GM12878 (cell line): ENCODE results near the gene GRK2. TPM values are rescaled to one million over a fixed set of nuclear protein-coding genes. Genes with fewer than 3 reads are reported as not detected.
A peak's percentile ranks its signal among the peaks of the same experiment; 100 is the strongest.

Experiments
- BACH1 ChIP-seq: fragments of 450-650 bp; IDR thresholded peaks from 2 replicates; pipeline ENCODE4 v1.6.1; 2017; ENCODE audit warnings: mild to moderate bottlenecking, borderline replicate concordance
- BHLHE40 ChIP-seq, 2 experiments: fragments of 450-650 bp in 1 of 2; IDR thresholded peaks; 2 replicates each; pipeline ENCODE4 v1.6.1; 2011 to 2017; ENCODE audit warnings: low read depth in 2 of 2, borderline replicate concordance in 1 of 2, improper control_type of control experiment in 1 of 2, low read length in 1 of 2, mild to moderate bottlenecking in 1 of 2
- CHD2 ChIP-seq: IDR thresholded peaks from 2 replicates; pipeline ENCODE4 v1.6.1; 2011; ENCODE audit warnings: low read depth, low read length, improper control_type of control experiment, borderline replicate concordance
- ETV6 ChIP-seq, 2 experiments: fragments of 450-650 bp in 1 of 2; IDR thresholded peaks in 1 of 2; conservative IDR thresholded peaks in 1 of 2; 2 replicates each; pipeline ENCODE4 v1.6.1; 2014; ENCODE audit warnings: antibody characterized with exemption in 1 of 2, borderline replicate concordance in 1 of 2, low read depth in 1 of 2, mild to moderate bottlenecking in 1 of 2, moderate library complexity in 1 of 2
- EZH2 ChIP-seq: IDR thresholded peaks from 2 replicates; pipeline ENCODE4 v1.6.1; 2012; ENCODE audit warnings: low read depth, mild to moderate bottlenecking, control low read depth, inconsistent platforms, low read length, borderline replicate concordance; ENCODE audit not compliant: control insufficient read depth
- FOS ChIP-seq: IDR thresholded peaks from 3 replicates; pipeline ENCODE4 v1.6.1; 2011; ENCODE audit warnings: borderline replicate concordance; ENCODE audit not compliant: insufficient read length; ENCODE audit errors: extremely low read depth
- FOXM1 ChIP-seq: IDR thresholded peaks from 2 replicates; pipeline ENCODE4 v1.6.1; 2012; ENCODE audit warnings: low read depth, mild to moderate bottlenecking, inconsistent platforms, low read length, moderate library complexity
- GATAD2B ChIP-seq: fragments of 450-650 bp; conservative IDR thresholded peaks from 2 replicates; pipeline ENCODE4 v1.6.1; 2017; ENCODE audit warnings: low read depth, mild to moderate bottlenecking, moderate library complexity
- LARP7 ChIP-seq: fragments of 450-650 bp; IDR thresholded peaks from 2 replicates; pipeline ENCODE4 v1.6.1; 2017; ENCODE audit warnings: mild to moderate bottlenecking
- MXI1 ChIP-seq: fragments of 150-350 bp; IDR thresholded peaks from 2 replicates; pipeline ENCODE4 v1.6.1; 2011; ENCODE audit warnings: low read depth, mild to moderate bottlenecking, inconsistent platforms, low read length, improper control_type of control experiment
- NFIC ChIP-seq: IDR thresholded peaks from 2 replicates; pipeline ENCODE4 v1.6.1; 2012; ENCODE audit warnings: low read depth, mild to moderate bottlenecking, inconsistent platforms, low read length, moderate library complexity
- RAD21 ChIP-seq: IDR thresholded peaks from 2 replicates; pipeline ENCODE4 v1.6.1; 2011; ENCODE audit warnings: mild to moderate bottlenecking, low read depth, low read length, moderate library complexity; ENCODE audit not compliant: insufficient read depth
- RB1 ChIP-seq: fragments of 450-650 bp; formaldehyde crosslinking; IDR thresholded peaks from 2 replicates; pipeline ENCODE4 v1.6.1; 2017; ENCODE audit warnings: mild to moderate bottlenecking, borderline replicate concordance
- YY1 ChIP-seq: IDR thresholded peaks from 2 replicates; pipeline ENCODE4 v1.6.1; 2011; ENCODE audit warnings: low read depth, mild to moderate bottlenecking, low read length
- ZBED1 ChIP-seq: IDR thresholded peaks from 2 replicates; pipeline ENCODE4 v1.6.1; 2016; ENCODE audit warnings: borderline replicate concordance
- ZSCAN29 ChIP-seq: fragments of 450-650 bp; IDR thresholded peaks from 2 replicates; pipeline ENCODE4 v1.6.1; 2017; ENCODE audit warnings: mild to moderate bottlenecking, moderate library complexity
- polyA plus RNA-seq, 11 experiments: library from polyadenylated mRNA; depleted of rRNA in 4 of 11; unstranded in 6 of 11; stranded (reverse) in 5 of 11; fragments of >200 nt; fragmentation: Nextera tagmentation in 4 of 11; fragmentation: Illumina TruSeq in 1 of 11; extraction: Ambion mirVana in 4 of 11; extraction: Trizol in 1 of 11; gene quantifications; 1 replicate in 1 of 11; 2 replicates in 10 of 11; pipeline versions ENCODE4 v1.2.1 to v1.2.3, GENCODE V29; 2011 to 2016; ENCODE audit warnings: inconsistent platforms in 2 of 11, missing spikeins in 2 of 11, low read depth in 1 of 11
- total RNA-seq, 4 experiments: library from RNA; depleted of rRNA in 3 of 4; stranded (reverse); fragments of >200 nt in 3 of 4; fragmentation: Illumina TruSeq in 1 of 4; extraction: Trizol in 1 of 4; gene quantifications; 2 replicates each; pipeline versions ENCODE4 v1.2.1 to v1.2.3, GENCODE V29; 2013 to 2021
- TF ChIP-seq, protein P1 (sequence below): IDR thresholded peaks from 2 replicates; pipeline ENCODE4 v1.6.1; 2012; ENCODE audit warnings: low read depth, low read length, improper control_type of control experiment
- TF ChIP-seq, protein P2 (sequence below): fragments of 450-650 bp; conservative IDR thresholded peaks from 2 replicates; pipeline ENCODE4 v1.6.1; 2017; ENCODE audit warnings: mild to moderate bottlenecking, moderate library complexity
- TF ChIP-seq, protein P3 (sequence below): fragments of 450-650 bp; IDR thresholded peaks from 2 replicates; pipeline ENCODE4 v1.6.1; 2017; ENCODE audit warnings: antibody characterized with exemption, mild to moderate bottlenecking, moderate library complexity
- TF ChIP-seq, protein P4 (sequence below): IDR thresholded peaks from 2 replicates; pipeline ENCODE4 v1.6.1; 2011; ENCODE audit warnings: borderline replicate concordance, low read depth, mild to moderate bottlenecking, moderate library complexity, low read length; ENCODE audit not compliant: insufficient read depth, poor library complexity, severe bottlenecking
- TF ChIP-seq, protein P5 (sequence below): IDR thresholded peaks from 2 replicates; pipeline ENCODE4 v1.6.1; 2012; ENCODE audit warnings: low read depth, low read length, improper control_type of control experiment

The GRK2 gene
- total and polyA plus RNA-seq, 10 of the 15 experiments (the other 5 are each of a cell fraction or from before 2014, with no cell fraction given), result 1.0 to 160 (median 66.1) TPM

DNA sequence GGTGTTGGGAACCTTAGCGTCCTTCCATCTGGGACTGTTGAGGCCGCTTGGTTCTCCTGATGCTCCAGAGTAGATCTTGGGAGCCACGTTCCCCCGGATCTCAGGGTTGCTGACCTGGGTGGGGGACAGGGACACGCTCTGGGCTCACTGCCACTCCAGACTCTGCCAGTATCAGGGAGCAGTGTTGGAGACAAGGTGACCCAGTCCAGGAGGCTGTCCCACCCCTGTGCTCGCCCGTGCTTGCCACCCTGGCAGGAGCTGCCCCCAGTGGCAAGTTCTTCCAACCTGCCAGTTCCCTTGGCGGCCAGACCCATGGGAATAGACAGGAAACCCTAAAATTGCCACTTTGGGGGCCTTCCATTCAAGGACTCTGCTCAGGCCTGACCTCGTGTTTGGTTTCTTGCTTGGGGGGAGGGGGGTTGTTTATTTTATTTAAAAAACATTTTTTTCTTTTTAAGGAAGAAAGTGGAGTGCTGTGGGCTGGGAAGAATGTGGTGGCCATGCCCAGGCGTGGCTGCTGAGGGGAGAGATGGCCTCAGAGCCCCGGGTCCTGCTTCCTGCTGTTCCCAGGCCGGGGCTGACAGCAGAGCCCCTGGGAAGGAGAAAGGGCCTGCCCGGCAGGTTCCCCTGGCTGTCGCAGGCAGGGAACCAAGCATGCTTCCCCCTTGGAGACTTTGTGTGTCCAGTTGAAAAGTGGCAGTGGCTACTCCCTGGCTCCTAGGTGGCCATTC lies 7.2 kb downstream of the GRK2 start (continued):
- TF ChIP-seq RB1 (no peak), NFIC (no peak), FOXM1 (no peak), CHD2 (no peak), RAD21 (no peak), LARP7 (no peak), EZH2 (no peak), ZBED1 (no peak), YY1 (no peak), ZSCAN29 (no peak), ETV6 (conservative IDR thresholded peaks at IDR 0.05 in 1 of 2, IDR thresholded peaks at IDR 0.05 in 1 of 2; ENCODE audit: borderline replicate concordance in 1 of 2, low read depth in 1 of 2) (no peak), BACH1 (no peak), GATAD2B (0 out of 2 replicates have a peak, but pooled peaks have one; percentile 42), BHLHE40 (IDR thresholded peaks at IDR 0.05; ENCODE audit: borderline replicate concordance in 1 of 2, low read depth in 2 of 2, low read length in 1 of 2) (0 out of 4 replicates have a peak, but pooled peaks of 1 of the 2 experiments have one; percentile 24), FOS (no peak), MXI1 (no peak)
- TF ChIP-seq, protein P1, sequence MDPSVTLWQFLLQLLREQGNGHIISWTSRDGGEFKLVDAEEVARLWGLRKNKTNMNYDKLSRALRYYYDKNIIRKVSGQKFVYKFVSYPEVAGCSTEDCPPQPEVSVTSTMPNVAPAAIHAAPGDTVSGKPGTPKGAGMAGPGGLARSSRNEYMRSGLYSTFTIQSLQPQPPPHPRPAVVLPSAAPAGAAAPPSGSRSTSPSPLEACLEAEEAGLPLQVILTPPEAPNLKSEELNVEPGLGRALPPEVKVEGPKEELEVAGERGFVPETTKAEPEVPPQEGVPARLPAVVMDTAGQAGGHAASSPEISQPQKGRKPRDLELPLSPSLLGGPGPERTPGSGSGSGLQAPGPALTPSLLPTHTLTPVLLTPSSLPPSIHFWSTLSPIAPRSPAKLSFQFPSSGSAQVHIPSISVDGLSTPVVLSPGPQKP, result no peak
- TF ChIP-seq, protein P2, sequence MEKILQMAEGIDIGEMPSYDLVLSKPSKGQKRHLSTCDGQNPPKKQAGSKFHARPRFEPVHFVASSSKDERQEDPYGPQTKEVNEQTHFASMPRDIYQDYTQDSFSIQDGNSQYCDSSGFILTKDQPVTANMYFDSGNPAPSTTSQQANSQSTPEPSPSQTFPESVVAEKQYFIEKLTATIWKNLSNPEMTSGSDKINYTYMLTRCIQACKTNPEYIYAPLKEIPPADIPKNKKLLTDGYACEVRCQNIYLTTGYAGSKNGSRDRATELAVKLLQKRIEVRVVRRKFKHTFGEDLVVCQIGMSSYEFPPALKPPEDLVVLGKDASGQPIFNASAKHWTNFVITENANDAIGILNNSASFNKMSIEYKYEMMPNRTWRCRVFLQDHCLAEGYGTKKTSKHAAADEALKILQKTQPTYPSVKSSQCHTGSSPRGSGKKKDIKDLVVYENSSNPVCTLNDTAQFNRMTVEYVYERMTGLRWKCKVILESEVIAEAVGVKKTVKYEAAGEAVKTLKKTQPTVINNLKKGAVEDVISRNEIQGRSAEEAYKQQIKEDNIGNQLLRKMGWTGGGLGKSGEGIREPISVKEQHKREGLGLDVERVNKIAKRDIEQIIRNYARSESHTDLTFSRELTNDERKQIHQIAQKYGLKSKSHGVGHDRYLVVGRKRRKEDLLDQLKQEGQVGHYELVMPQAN, result no peak
- TF ChIP-seq, protein P3, sequence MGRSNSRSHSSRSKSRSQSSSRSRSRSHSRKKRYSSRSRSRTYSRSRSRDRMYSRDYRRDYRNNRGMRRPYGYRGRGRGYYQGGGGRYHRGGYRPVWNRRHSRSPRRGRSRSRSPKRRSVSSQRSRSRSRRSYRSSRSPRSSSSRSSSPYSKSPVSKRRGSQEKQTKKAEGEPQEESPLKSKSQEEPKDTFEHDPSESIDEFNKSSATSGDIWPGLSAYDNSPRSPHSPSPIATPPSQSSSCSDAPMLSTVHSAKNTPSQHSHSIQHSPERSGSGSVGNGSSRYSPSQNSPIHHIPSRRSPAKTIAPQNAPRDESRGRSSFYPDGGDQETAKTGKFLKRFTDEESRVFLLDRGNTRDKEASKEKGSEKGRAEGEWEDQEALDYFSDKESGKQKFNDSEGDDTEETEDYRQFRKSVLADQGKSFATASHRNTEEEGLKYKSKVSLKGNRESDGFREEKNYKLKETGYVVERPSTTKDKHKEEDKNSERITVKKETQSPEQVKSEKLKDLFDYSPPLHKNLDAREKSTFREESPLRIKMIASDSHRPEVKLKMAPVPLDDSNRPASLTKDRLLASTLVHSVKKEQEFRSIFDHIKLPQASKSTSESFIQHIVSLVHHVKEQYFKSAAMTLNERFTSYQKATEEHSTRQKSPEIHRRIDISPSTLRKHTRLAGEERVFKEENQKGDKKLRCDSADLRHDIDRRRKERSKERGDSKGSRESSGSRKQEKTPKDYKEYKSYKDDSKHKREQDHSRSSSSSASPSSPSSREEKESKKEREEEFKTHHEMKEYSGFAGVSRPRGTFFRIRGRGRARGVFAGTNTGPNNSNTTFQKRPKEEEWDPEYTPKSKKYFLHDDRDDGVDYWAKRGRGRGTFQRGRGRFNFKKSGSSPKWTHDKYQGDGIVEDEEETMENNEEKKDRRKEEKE, result no peak
- TF ChIP-seq, protein P4, sequence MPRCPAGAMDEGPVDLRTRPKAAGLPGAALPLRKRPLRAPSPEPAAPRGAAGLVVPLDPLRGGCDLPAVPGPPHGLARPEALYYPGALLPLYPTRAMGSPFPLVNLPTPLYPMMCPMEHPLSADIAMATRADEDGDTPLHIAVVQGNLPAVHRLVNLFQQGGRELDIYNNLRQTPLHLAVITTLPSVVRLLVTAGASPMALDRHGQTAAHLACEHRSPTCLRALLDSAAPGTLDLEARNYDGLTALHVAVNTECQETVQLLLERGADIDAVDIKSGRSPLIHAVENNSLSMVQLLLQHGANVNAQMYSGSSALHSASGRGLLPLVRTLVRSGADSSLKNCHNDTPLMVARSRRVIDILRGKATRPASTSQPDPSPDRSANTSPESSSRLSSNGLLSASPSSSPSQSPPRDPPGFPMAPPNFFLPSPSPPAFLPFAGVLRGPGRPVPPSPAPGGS, result no peak
- TF ChIP-seq, protein P5, sequence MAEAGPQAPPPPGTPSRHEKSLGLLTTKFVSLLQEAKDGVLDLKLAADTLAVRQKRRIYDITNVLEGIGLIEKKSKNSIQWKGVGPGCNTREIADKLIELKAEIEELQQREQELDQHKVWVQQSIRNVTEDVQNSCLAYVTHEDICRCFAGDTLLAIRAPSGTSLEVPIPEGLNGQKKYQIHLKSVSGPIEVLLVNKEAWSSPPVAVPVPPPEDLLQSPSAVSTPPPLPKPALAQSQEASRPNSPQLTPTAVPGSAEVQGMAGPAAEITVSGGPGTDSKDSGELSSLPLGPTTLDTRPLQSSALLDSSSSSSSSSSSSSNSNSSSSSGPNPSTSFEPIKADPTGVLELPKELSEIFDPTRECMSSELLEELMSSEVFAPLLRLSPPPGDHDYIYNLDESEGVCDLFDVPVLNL, result no peak
